ENCODE data around the gene SLC35F3. TPM values are rescaled to one million over a fixed set of nuclear protein-coding genes. Genes with fewer than 3 reads are reported as not detected.

SLC35F3 gene
- total RNA-seq, 1 experiment from 2014 or later, result 3.3 TPM

- POLR2A ChIA-PET, result interaction anchor here (0.7 to 1.5 kb wide), 6 partner anchors 9 to 358 kb away, joined by 3 to 5 read pairs (median 3); no protein-coding TSS in a partner anchor
- no peaks in the 10 kb centered on the region for H3K27me3 Mint-ChIP-seq (ENCODE audit: insufficient read depth, unreplicated experiment)
- no peak overlapping the region for H3K4me3 Mint-ChIP-seq (ENCODE audit: unreplicated experiment)
- intact Hi-C loops (cut with micrococcal nuclease), result no loop called here
- no TSS peak for BruUV-seq (replicated peaks)
- peaks cover 26% of the 10 kb centered on the region for H3K4me1 Mint-ChIP-seq (ENCODE audit: insufficient read depth, unreplicated experiment)
- H3K36me3 Mint-ChIP-seq (ENCODE audit: insufficient read depth, unreplicated experiment), result no peaks in the 10 kb centered on the region
- peaks cover 8% of the 10 kb centered on the region for H3K9me3 Mint-ChIP-seq (ENCODE audit: unreplicated experiment)
- H3K27ac Mint-ChIP-seq (ENCODE audit: low read depth, unreplicated experiment), result peak overlapping the region; percentile 50
- CTCF ChIA-PET, result interaction anchor here (0.7 to 2.8 kb wide), 5 partner anchors 18 to 166 kb away, joined by 3 to 13 read pairs (median 4); no protein-coding TSS in a partner anchor
- TF ChIP-seq CTCF (IDR thresholded peaks at IDR 0.05; ENCODE audit: unreplicated experiment), result no peak
- peak; percentile 64 for DNase-seq (ENCODE audit: unreplicated experiment)
Measured at GRCh38 chr1:234262007-234262753, 357.7 kb downstream of the SLC35F3 start.

DNA sequence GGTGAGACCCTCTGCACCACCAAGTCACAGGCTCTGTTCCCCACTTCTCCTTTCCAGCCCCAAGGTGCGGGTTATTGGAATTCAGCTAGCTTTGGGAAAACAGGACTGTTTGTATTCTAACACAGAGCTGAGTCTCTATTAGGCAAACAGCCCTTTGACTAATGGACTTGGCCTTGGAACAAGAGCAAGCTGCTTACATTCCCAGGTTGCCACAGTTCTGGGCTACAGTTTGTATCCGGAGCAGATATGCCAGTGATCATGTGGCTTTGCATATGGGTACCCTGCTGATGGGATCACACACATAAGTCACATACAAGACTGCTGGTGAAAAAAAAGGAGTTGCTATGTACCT, 358.3 kb downstream of the SLC35F3 start:
- POLR2A ChIA-PET, result interaction anchor here (0.7 to 1.5 kb wide), 7 partner anchors 9 to 359 kb away, joined by 3 to 5 read pairs (median 3); no protein-coding TSS in a partner anchor
- BruUV-seq (replicated peaks), result no TSS peak
- Mint-ChIP-seq H3K27me3 (ENCODE audit: insufficient read depth, unreplicated experiment) (no peaks in the 10 kb centered on the region), H3K27ac (ENCODE audit: low read depth, unreplicated experiment) (peak overlapping the region; percentile 50), H3K4me1 (ENCODE audit: insufficient read depth, unreplicated experiment) (peaks cover 26% of the 10 kb centered on the region), H3K4me3 (ENCODE audit: unreplicated experiment) (no peak overlapping the region), H3K9me3 (ENCODE audit: unreplicated experiment) (peaks cover 3% of the 10 kb centered on the region), H3K36me3 (ENCODE audit: insufficient read depth, unreplicated experiment) (no peaks in the 10 kb centered on the region)
- CTCF ChIA-PET, result interaction anchor here (0.6 to 2.8 kb wide), 5 partner anchors 19 to 323 kb away, joined by 3 to 13 read pairs (median 4); no protein-coding TSS in a partner anchor
- intact Hi-C loops (cut with micrococcal nuclease), result no loop called here
- peak; percentile 71 for DNase-seq (ENCODE audit: unreplicated experiment)
- TF ChIP-seq CTCF (IDR thresholded peaks at IDR 0.05; ENCODE audit: unreplicated experiment), result no peak

GRCh38 chr1:234264832-234265231, 360.4 kb downstream of the SLC35F3 start:
- CTCF ChIA-PET, result interaction anchor here (0.6 to 1.3 kb wide), 2 partner anchors 45 to 718 kb away, joined by 3 to 11 read pairs; no protein-coding TSS in a partner anchor
- DNase-seq (ENCODE audit: unreplicated experiment), result no peak
- POLR2A ChIA-PET, result interaction anchor here (0.6 kb wide), 1 partner anchor 901 kb away, joined by 3 read pairs; no protein-coding TSS in a partner anchor
- Mint-ChIP-seq H3K27ac (ENCODE audit: low read depth, unreplicated experiment) (no peak overlapping the region), H3K27me3 (ENCODE audit: insufficient read depth, unreplicated experiment) (no peaks in the 10 kb centered on the region), H3K36me3 (ENCODE audit: insufficient read depth, unreplicated experiment) (no peaks in the 10 kb centered on the region), H3K9me3 (ENCODE audit: unreplicated experiment) (no peaks in the 10 kb centered on the region), H3K4me1 (ENCODE audit: insufficient read depth, unreplicated experiment) (peaks cover 26% of the 10 kb centered on the region), H3K4me3 (ENCODE audit: unreplicated experiment) (no peak overlapping the region)
- intact Hi-C loops (cut with micrococcal nuclease), result no loop called here
- no TSS peak for BruUV-seq (replicated peaks)
- TF ChIP-seq CTCF (IDR thresholded peaks at IDR 0.05; ENCODE audit: unreplicated experiment), result no peak

- no peak for TF ChIP-seq CTCF (IDR thresholded peaks at IDR 0.05; ENCODE audit: unreplicated experiment)
- CTCF ChIA-PET, result no interaction called here
- Mint-ChIP-seq H3K4me1 (ENCODE audit: insufficient read depth, unreplicated experiment) (peaks cover 25% of the 10 kb centered on the region), H3K9me3 (ENCODE audit: unreplicated experiment) (no peaks in the 10 kb centered on the region), H3K4me3 (ENCODE audit: unreplicated experiment) (no peak overlapping the region), H3K36me3 (ENCODE audit: insufficient read depth, unreplicated experiment) (no peaks in the 10 kb centered on the region), H3K27ac (ENCODE audit: low read depth, unreplicated experiment) (no peak overlapping the region), H3K27me3 (ENCODE audit: insufficient read depth, unreplicated experiment) (no peaks in the 10 kb centered on the region)
- no TSS peak for BruUV-seq (replicated peaks)
- intact Hi-C loops (cut with micrococcal nuclease), result no loop called here
- POLR2A ChIA-PET, result no interaction called here
- no peak for DNase-seq (ENCODE audit: unreplicated experiment)
Measured at GRCh38 chr1:234265321-234265720, 360.8 kb downstream of the SLC35F3 start.
